Activated naive CD4-positive, alpha-beta T cell treated with anti-CD3 and anti-CD28 coated beads for 36 hours (primary cell): ENCODE results near the gene RPS27L. TPM values are rescaled to one million over a fixed set of nuclear protein-coding genes. Genes with fewer than 3 reads are reported as not detected.

ENCODE experiments used
- CTCF ChIA-PET: fragments of 350-600 bp; sonication (Branson Sonifier 250); formaldehyde crosslinking; loops from one replicate; lab custom pipeline; 2021; ENCODE audit warnings: antibody characterized with exemption; lab: Charles Lee
- DNase-seq: peaks from one replicate; pipeline ENCODE4 v3.0.0-alpha.2; 2020
- H3K27ac Mint-ChIP-seq: one replicate; pipeline ENCODE4 v1.8.0; 2021; ENCODE audit warnings: mild to moderate bottlenecking, mixed read lengths
- H3K27me3 Mint-ChIP-seq: one replicate; pipeline ENCODE4 v1.8.0; 2021; ENCODE audit warnings: low read depth, mixed read lengths
- H3K36me3 Mint-ChIP-seq: one replicate; pipeline ENCODE4 v1.8.0; 2021; ENCODE audit warnings: low read depth, mixed read lengths
- H3K4me1 Mint-ChIP-seq: one replicate; pipeline ENCODE4 v1.8.0; 2021; ENCODE audit warnings: low read depth, mixed read lengths
- H3K4me3 Mint-ChIP-seq: one replicate; pipeline ENCODE4 v1.8.0; 2021; ENCODE audit warnings: mild to moderate bottlenecking, moderate library complexity, mixed read lengths
- H3K9me3 Mint-ChIP-seq: one replicate; pipeline ENCODE4 v1.8.0; 2021; ENCODE audit warnings: mixed read lengths
- intact Hi-C: fragments of 100-400 bp; cut with micrococcal nuclease; formaldehyde crosslinking; loops from one replicate; pipeline ENCODE4 v1.15.1; 2023
- total RNA-seq, 2 experiments: library from RNA; stranded (reverse); gene quantifications; one replicate each; pipeline ENCODE4 v1.2.3, GENCODE V29; 2021

Gene RPS27L
- total RNA-seq, 2 experiments from 2014 or later: 220 to 222 TPM

GRCh38 chr15:63157891-63158431, 684 bp upstream of the RPS27L start:
- Mint-ChIP-seq H3K9me3 (no peaks in the 10 kb centered on the region), H3K4me1 (peaks cover 18% of the 10 kb centered on the region), H3K36me3 (peaks cover 26% of the 10 kb centered on the region), H3K4me3 (peak overlapping the region; percentile 80), H3K27ac (peak overlapping the region; percentile 89), H3K27me3 (no peaks in the 10 kb centered on the region)
- CTCF ChIA-PET: interaction anchor here (0.7 to 1.5 kb wide), 6 partner anchors 33 to 154 kb away, joined by 3 to 6 read pairs (median 4); no protein-coding TSS in a partner anchor
- DNase-seq: peak; percentile 51
- intact Hi-C loops: loop anchor here (1.0 to 5.0 kb wide), 6 partner anchors 19 to 119 kb away; partner anchors contain the start of genes APH1B and LACTB

GRCh38 chr15:63156755-63157117, 541 bp downstream of the RPS27L start:
- Mint-ChIP-seq H3K27me3 (no peaks in the 10 kb centered on the region), H3K36me3 (peaks cover 32% of the 10 kb centered on the region), H3K9me3 (no peaks in the 10 kb centered on the region), H3K4me3 (peak overlapping the region; percentile 99), H3K4me1 (peaks cover 20% of the 10 kb centered on the region), H3K27ac (peak overlapping the region; percentile 98)
- CTCF ChIA-PET: interaction anchor here (0.6 to 1.5 kb wide), 4 partner anchors 34 to 49 kb away, joined by 3 to 6 read pairs (median 4); no protein-coding TSS in a partner anchor
- intact Hi-C loops: loop anchor here (1.0 to 5.0 kb wide), 6 partner anchors 21 to 120 kb away; partner anchors contain the start of genes APH1B and LACTB
- DNase-seq: peak; percentile 34

GRCh38 chr15:63156086-63156710, 1.1 kb downstream of the RPS27L start:
- CTCF ChIA-PET: interaction anchor here (0.7 to 1.3 kb wide), 3 partner anchors 35 to 58 kb away, joined by 3 to 6 read pairs (median 3); no protein-coding TSS in a partner anchor

GRCh38 chr15:63155486-63155885, 1.8 kb downstream of the RPS27L start:
- H3K27ac Mint-ChIP-seq: no peak overlapping the region
- DNase-seq: no peak
- no peaks in the 10 kb centered on the region for H3K27me3 Mint-ChIP-seq
- H3K4me3 Mint-ChIP-seq: peak overlapping the region; percentile 54
- intact Hi-C loops: loop anchor here (5.0 kb wide), 2 partner anchors 57 to 77 kb away; no protein-coding TSS in a partner anchor
- H3K9me3 Mint-ChIP-seq: no peaks in the 10 kb centered on the region
- peaks cover 23% of the 10 kb centered on the region for H3K4me1 Mint-ChIP-seq
- peaks cover 39% of the 10 kb centered on the region for H3K36me3 Mint-ChIP-seq
- CTCF ChIA-PET: interaction anchor here (0.7 kb wide), 1 partner anchor 59 kb away, joined by 3 read pairs; no protein-coding TSS in a partner anchor

More at GRCh38 chr15:63156086-63156710, 1.1 kb downstream of the RPS27L start:
- peak overlapping the region; percentile 99 for H3K4me3 Mint-ChIP-seq
- no peak for DNase-seq
- H3K27ac Mint-ChIP-seq: peak overlapping the region; percentile 98
- intact Hi-C loops: loop anchor here (2.0 to 5.0 kb wide), 3 partner anchors 56 to 121 kb away; partner anchors contain the start of gene APH1B
- H3K4me1 Mint-ChIP-seq: peaks cover 23% of the 10 kb centered on the region
- H3K36me3 Mint-ChIP-seq: peaks cover 37% of the 10 kb centered on the region
- H3K9me3 Mint-ChIP-seq: no peaks in the 10 kb centered on the region
- H3K27me3 Mint-ChIP-seq: no peaks in the 10 kb centered on the region

GRCh38 chr15:63151665-63152064, 5.6 kb downstream of the RPS27L start:
- Mint-ChIP-seq H3K27me3 (no peaks in the 10 kb centered on the region), H3K9me3 (no peaks in the 10 kb centered on the region), H3K36me3 (peaks cover 47% of the 10 kb centered on the region), H3K4me1 (peaks cover 27% of the 10 kb centered on the region), H3K27ac (peak overlapping the region; percentile 24), H3K4me3 (no peak overlapping the region)
- intact Hi-C loops: no loop called here
- DNase-seq: no peak
- CTCF ChIA-PET: interaction anchor here (2.0 kb wide), 1 partner anchor 104 kb away, joined by 6 read pairs; no protein-coding TSS in a partner anchor

- intact Hi-C loops: no loop called here
- H3K4me1 Mint-ChIP-seq: peaks cover 6% of the 10 kb centered on the region
- CTCF ChIA-PET: interaction anchor here (0.6 to 1.5 kb wide), 3 partner anchors 10 to 165 kb away, joined by 3 to 5 read pairs (median 3); no protein-coding TSS in a partner anchor
- no peak for DNase-seq
- H3K27me3 Mint-ChIP-seq: no peaks in the 10 kb centered on the region
- H3K4me3 Mint-ChIP-seq: no peak overlapping the region
- H3K36me3 Mint-ChIP-seq: peaks cover 28% of the 10 kb centered on the region
- H3K9me3 Mint-ChIP-seq: no peaks in the 10 kb centered on the region
- no peak overlapping the region for H3K27ac Mint-ChIP-seq
These were observed 10.6 kb downstream of the RPS27L start for GRCh38 chr15:63146684-63147083.

GRCh38 chr15:63145426-63145825, 11.9 kb downstream of the RPS27L start:
- no peak overlapping the region for H3K4me3 Mint-ChIP-seq

GRCh38 chr15:63140936-63141335, 16.3 kb downstream of the RPS27L start:
- no peaks in the 10 kb centered on the region for H3K27me3 Mint-ChIP-seq
- no peak overlapping the region for H3K27ac Mint-ChIP-seq
- no peaks in the 10 kb centered on the region for H3K9me3 Mint-ChIP-seq
- H3K36me3 Mint-ChIP-seq: peaks cover 8% of the 10 kb centered on the region
- DNase-seq: no peak
- no peak overlapping the region for H3K4me3 Mint-ChIP-seq
- CTCF ChIA-PET: no interaction called here
- intact Hi-C loops: no loop called here
- peaks cover 9% of the 10 kb centered on the region for H3K4me1 Mint-ChIP-seq

More at GRCh38 chr15:63145426-63145825, 11.9 kb downstream of the RPS27L start:
- Mint-ChIP-seq H3K27ac (no peak overlapping the region), H3K36me3 (peaks cover 23% of the 10 kb centered on the region), H3K9me3 (no peaks in the 10 kb centered on the region), H3K4me1 (peaks cover 7% of the 10 kb centered on the region), H3K27me3 (no peaks in the 10 kb centered on the region)
- CTCF ChIA-PET: no interaction called here
- intact Hi-C loops: no loop called here
- DNase-seq: no peak

- no peak for DNase-seq
- H3K9me3 Mint-ChIP-seq: no peaks in the 10 kb centered on the region
- CTCF ChIA-PET: interaction anchor here (1.1 to 1.7 kb wide), 2 partner anchors 10 to 233 kb away, joined by 3 to 5 read pairs; no protein-coding TSS in a partner anchor
- peaks cover 16% of the 10 kb centered on the region for H3K4me1 Mint-ChIP-seq
- H3K27me3 Mint-ChIP-seq: no peaks in the 10 kb centered on the region
- H3K27ac Mint-ChIP-seq: no peak overlapping the region
- H3K36me3 Mint-ChIP-seq: peaks cover 3% of the 10 kb centered on the region
- H3K4me3 Mint-ChIP-seq: no peak overlapping the region
- intact Hi-C loops: no loop called here
These were observed 20.5 kb downstream of the RPS27L start for GRCh38 chr15:63136742-63137141.

GRCh38 chr15:63135804-63136203, 21.5 kb downstream of the RPS27L start:
- peaks cover 2% of the 10 kb centered on the region for H3K36me3 Mint-ChIP-seq
- H3K9me3 Mint-ChIP-seq: no peaks in the 10 kb centered on the region
- intact Hi-C loops: no loop called here
- peaks cover 13% of the 10 kb centered on the region for H3K4me1 Mint-ChIP-seq
- no peaks in the 10 kb centered on the region for H3K27me3 Mint-ChIP-seq
- H3K4me3 Mint-ChIP-seq: no peak overlapping the region
- DNase-seq: no peak
- CTCF ChIA-PET: interaction anchor here (0.6 to 1.7 kb wide), 5 partner anchors 11 to 606 kb away, joined by 3 to 9 read pairs (median 5); no protein-coding TSS in a partner anchor
- no peak overlapping the region for H3K27ac Mint-ChIP-seq

- no peaks in the 10 kb centered on the region for H3K9me3 Mint-ChIP-seq
- peaks cover 5% of the 10 kb centered on the region for H3K36me3 Mint-ChIP-seq
- no peak for DNase-seq
- CTCF ChIA-PET: no interaction called here
- H3K27ac Mint-ChIP-seq: no peak overlapping the region
- intact Hi-C loops: no loop called here
- H3K27me3 Mint-ChIP-seq: no peaks in the 10 kb centered on the region
- H3K4me3 Mint-ChIP-seq: no peak overlapping the region
- peaks cover 13% of the 10 kb centered on the region for H3K4me1 Mint-ChIP-seq
These were observed 22.0 kb downstream of the RPS27L start for GRCh38 chr15:63135281-63135680.

GRCh38 chr15:63134245-63134985, 22.9 kb downstream of the RPS27L start:
- CTCF ChIA-PET: no interaction called here

More at GRCh38 chr15:63134245-63134985, 22.9 kb downstream of the RPS27L start:
- H3K27me3 Mint-ChIP-seq: no peaks in the 10 kb centered on the region
- H3K9me3 Mint-ChIP-seq: no peaks in the 10 kb centered on the region
- no peak for DNase-seq
- no peak overlapping the region for H3K4me3 Mint-ChIP-seq
- peaks cover 13% of the 10 kb centered on the region for H3K4me1 Mint-ChIP-seq
- H3K36me3 Mint-ChIP-seq: peaks cover 7% of the 10 kb centered on the region
- H3K27ac Mint-ChIP-seq: no peak overlapping the region
- intact Hi-C loops: no loop called here
